IPS-18a (cell line): ENCODE data around the gene VPS13D.

Source experiments
- H3K27ac ChIP-seq: one replicate; pipeline ENCODE4 v1.5.1; 2013; ENCODE audit warnings: low read length
- H3K27me3 ChIP-seq: one replicate; pipeline ENCODE4 v1.6.1; 2013; ENCODE audit warnings: mild to moderate bottlenecking, low read length; ENCODE audit not compliant: control insufficient read depth, insufficient read depth
- H3K36me3 ChIP-seq: one replicate; pipeline ENCODE4 v1.6.1; 2013; ENCODE audit warnings: low read depth, low read length; ENCODE audit not compliant: control insufficient read depth
- H3K4me1 ChIP-seq: one replicate; pipeline ENCODE4 v1.6.1; 2013; ENCODE audit warnings: low read depth, low read length; ENCODE audit not compliant: control insufficient read depth
- H3K4me3 ChIP-seq: one replicate; pipeline ENCODE4 v1.5.1; 2013; ENCODE audit warnings: low read length
- H3K9ac ChIP-seq: one replicate; pipeline ENCODE4 v1.6.1; 2013; ENCODE audit warnings: mild to moderate bottlenecking, low read length, moderate library complexity
- H3K9me3 ChIP-seq: one replicate; pipeline ENCODE4 v1.6.1; 2013; ENCODE audit warnings: low read depth, low read length; ENCODE audit not compliant: control insufficient read depth

VPS13D gene

GRCh38 chr1:12279003-12279402, 49.2 kb downstream of the VPS13D start:
- no peak overlapping the region for H3K9ac ChIP-seq
- no peak overlapping the region for H3K4me3 ChIP-seq
- H3K9me3 ChIP-seq: no peaks in the 10 kb centered on the region
- no peaks in the 10 kb centered on the region for H3K27me3 ChIP-seq
- peaks cover 26% of the 10 kb centered on the region for H3K36me3 ChIP-seq
- H3K27ac ChIP-seq: no peak overlapping the region
- no peaks in the 10 kb centered on the region for H3K4me1 ChIP-seq

GRCh38 chr1:12279728-12280464, 50.1 kb downstream of the VPS13D start:
- H3K4me1 ChIP-seq: no peaks in the 10 kb centered on the region
- no peak overlapping the region for H3K9ac ChIP-seq
- peaks cover 26% of the 10 kb centered on the region for H3K36me3 ChIP-seq
- no peak overlapping the region for H3K4me3 ChIP-seq
- H3K9me3 ChIP-seq: no peaks in the 10 kb centered on the region
- H3K27me3 ChIP-seq: no peaks in the 10 kb centered on the region
- H3K27ac ChIP-seq: no peak overlapping the region

DNA sequence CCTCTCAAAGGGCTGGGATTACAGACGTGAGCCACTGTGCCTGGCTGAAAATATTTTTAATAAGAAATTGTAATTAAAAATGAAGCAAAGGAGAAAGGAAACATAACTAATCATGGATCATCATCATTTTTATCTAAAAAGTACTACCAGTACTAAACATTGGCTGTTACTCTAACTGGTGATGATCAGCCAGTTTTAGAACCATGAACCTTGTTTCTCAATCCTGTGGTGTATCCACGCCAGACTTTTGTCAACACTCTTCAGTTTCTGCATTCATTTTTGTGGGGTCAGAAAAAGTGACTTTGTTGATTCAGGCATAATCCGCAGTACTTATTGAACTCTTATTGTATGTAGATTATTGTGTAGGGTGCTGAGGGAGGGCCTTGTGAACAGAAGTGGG, 52.3 kb downstream of the VPS13D start:
- no peaks in the 10 kb centered on the region for H3K4me1 ChIP-seq
- no peak overlapping the region for H3K4me3 ChIP-seq
- peaks cover 18% of the 10 kb centered on the region for H3K36me3 ChIP-seq
- H3K9me3 ChIP-seq: no peaks in the 10 kb centered on the region
- no peaks in the 10 kb centered on the region for H3K27me3 ChIP-seq
- no peak overlapping the region for H3K9ac ChIP-seq
- H3K27ac ChIP-seq: no peak overlapping the region

- no peaks in the 10 kb centered on the region for H3K4me1 ChIP-seq
- no peak overlapping the region for H3K9ac ChIP-seq
- no peak overlapping the region for H3K4me3 ChIP-seq
- H3K9me3 ChIP-seq: no peaks in the 10 kb centered on the region
- H3K27me3 ChIP-seq: no peaks in the 10 kb centered on the region
- H3K27ac ChIP-seq: no peak overlapping the region
- H3K36me3 ChIP-seq: peaks cover 12% of the 10 kb centered on the region
Observed at GRCh38 chr1:12284486-12284885, 54.7 kb downstream of the VPS13D start.

GRCh38 chr1:12285496-12286143, 55.8 kb downstream of the VPS13D start:
- Histone ChIP-seq H3K27me3 (no peaks in the 10 kb centered on the region), H3K4me1 (no peaks in the 10 kb centered on the region), H3K4me3 (no peak overlapping the region), H3K27ac (no peak overlapping the region), H3K9me3 (no peaks in the 10 kb centered on the region), H3K36me3 (peaks cover 12% of the 10 kb centered on the region), H3K9ac (no peak overlapping the region)

DNA sequence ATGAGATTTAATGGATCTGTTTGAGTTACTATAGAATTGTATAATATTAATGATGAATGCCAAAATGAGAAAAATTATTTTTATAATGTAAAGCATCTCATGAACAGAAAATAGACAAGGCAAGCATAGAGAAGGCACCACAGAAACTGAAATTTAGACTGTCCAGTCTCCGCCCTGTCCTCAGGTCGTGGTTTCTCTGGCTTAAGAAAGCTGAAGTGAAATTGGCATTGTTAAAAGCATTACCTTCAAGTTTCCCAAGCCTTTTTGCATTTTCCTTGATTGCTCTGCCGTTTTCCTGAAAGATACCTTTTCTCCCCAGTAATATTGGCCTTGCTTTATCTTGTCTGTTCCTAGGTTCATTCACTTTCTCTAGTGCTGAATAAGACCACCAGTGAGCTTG, 58.0 kb downstream of the VPS13D start:
- no peaks in the 10 kb centered on the region for H3K9me3 ChIP-seq
- no peaks in the 10 kb centered on the region for H3K4me1 ChIP-seq
- no peak overlapping the region for H3K4me3 ChIP-seq
- no peak overlapping the region for H3K9ac ChIP-seq
- peaks cover 6% of the 10 kb centered on the region for H3K36me3 ChIP-seq
- no peaks in the 10 kb centered on the region for H3K27me3 ChIP-seq
- no peak overlapping the region for H3K27ac ChIP-seq

DNA sequence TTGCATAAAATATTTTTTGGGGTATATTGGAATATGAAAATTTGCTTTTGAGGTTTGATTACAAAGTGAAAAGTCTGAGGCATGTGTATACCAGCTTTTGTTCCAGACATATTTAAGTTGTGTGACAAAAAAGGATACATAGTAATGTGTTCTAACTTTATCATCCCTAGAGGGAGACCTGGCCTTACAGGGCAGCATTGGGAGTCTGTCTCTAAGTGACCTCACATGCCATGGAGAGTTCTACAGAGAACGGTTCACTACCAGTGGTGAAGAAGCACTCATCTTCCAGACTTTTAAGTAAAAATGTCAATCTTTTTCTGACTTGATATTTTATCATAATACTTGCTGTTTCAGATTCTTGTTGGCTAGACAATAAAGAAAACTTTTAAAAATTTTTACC, 61.0 kb downstream of the VPS13D start:
- Histone ChIP-seq H3K36me3 (peaks cover 12% of the 10 kb centered on the region), H3K4me3 (no peak overlapping the region), H3K4me1 (no peaks in the 10 kb centered on the region), H3K9me3 (no peaks in the 10 kb centered on the region), H3K27me3 (no peaks in the 10 kb centered on the region), H3K9ac (no peak overlapping the region), H3K27ac (no peak overlapping the region)

DNA sequence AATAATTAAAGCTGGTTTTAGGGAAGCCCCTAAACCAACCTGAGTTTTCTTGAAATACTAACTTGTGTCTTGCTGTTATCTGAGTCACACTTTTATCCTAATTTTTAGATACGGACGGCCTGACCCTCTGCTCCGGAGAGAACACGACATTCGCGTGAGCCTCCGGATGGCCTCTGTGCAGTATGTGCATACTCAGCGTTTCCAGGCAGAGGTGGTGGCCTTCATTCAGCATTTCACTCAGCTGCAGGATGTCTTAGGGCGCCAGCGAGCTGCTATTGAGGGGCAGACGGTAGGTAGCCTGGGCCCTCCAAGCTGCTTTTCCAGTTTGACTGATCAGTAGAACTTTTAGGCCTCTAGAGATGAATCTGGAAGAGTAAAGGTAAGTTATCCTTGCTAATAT, 63.6 kb downstream of the VPS13D start:
- Histone ChIP-seq H3K27ac (no peak overlapping the region), H3K27me3 (no peaks in the 10 kb centered on the region), H3K4me3 (no peak overlapping the region), H3K36me3 (peaks cover 9% of the 10 kb centered on the region), H3K9me3 (no peaks in the 10 kb centered on the region), H3K4me1 (no peaks in the 10 kb centered on the region), H3K9ac (no peak overlapping the region)

DNA sequence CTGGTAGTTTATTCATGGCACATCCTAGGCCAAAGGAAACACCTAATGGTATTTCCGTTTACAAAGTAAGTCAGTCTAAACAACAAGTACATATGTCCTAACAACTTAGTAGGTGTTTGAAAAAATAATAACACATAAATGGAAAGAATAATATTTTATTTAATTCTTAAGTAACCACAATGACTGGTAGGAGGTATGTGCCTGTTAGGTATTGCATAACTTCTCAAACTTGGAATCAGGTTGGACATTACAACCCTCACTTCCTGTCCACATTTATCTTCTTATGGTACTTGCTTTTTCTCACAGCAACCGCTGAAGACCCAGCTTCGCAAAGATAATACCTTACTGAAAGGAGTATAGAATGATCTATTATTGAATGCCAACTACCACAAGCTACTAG, 64.2 kb downstream of the VPS13D start:
- Histone ChIP-seq H3K9ac (no peak overlapping the region), H3K4me1 (no peaks in the 10 kb centered on the region), H3K9me3 (no peaks in the 10 kb centered on the region), H3K36me3 (peaks cover 14% of the 10 kb centered on the region), H3K27me3 (no peaks in the 10 kb centered on the region), H3K27ac (no peak overlapping the region), H3K4me3 (no peak overlapping the region)

GRCh38 chr1:12296016-12296415, 66.2 kb downstream of the VPS13D start:
- Histone ChIP-seq H3K27ac (no peak overlapping the region), H3K4me1 (no peaks in the 10 kb centered on the region), H3K9ac (no peak overlapping the region), H3K9me3 (no peaks in the 10 kb centered on the region), H3K27me3 (no peaks in the 10 kb centered on the region), H3K36me3 (peaks cover 22% of the 10 kb centered on the region), H3K4me3 (no peak overlapping the region)

GRCh38 chr1:12296623-12297022, 66.8 kb downstream of the VPS13D start:
- H3K27me3 ChIP-seq: no peaks in the 10 kb centered on the region
- H3K27ac ChIP-seq: no peak overlapping the region
- no peak overlapping the region for H3K4me3 ChIP-seq
- H3K9ac ChIP-seq: no peak overlapping the region
- H3K36me3 ChIP-seq: peaks cover 22% of the 10 kb centered on the region
- H3K9me3 ChIP-seq: no peaks in the 10 kb centered on the region
- H3K4me1 ChIP-seq: no peaks in the 10 kb centered on the region

DNA sequence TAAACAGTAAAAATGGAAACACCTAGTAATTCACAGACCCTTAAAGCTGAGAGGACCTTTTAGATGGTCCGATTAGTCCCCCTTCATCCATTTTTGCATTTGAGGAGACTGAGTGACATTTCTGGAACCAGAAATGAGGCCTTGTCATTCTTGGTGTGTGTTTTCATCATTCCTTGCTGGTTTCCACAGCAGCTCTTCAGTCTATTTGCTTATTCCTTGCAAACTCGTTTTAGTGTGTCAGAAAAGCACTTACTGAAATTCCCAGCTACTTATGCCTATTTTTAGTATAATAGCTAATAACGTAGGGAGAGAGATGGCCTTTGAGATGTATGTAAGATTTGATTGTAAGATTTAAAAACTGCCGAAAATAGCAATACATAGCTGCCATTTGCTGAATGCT, 70.9 kb downstream of the VPS13D start:
- H3K9me3 ChIP-seq: no peaks in the 10 kb centered on the region
- H3K9ac ChIP-seq: no peak overlapping the region
- no peaks in the 10 kb centered on the region for H3K27me3 ChIP-seq
- no peak overlapping the region for H3K4me3 ChIP-seq
- peaks cover 32% of the 10 kb centered on the region for H3K36me3 ChIP-seq
- no peak overlapping the region for H3K27ac ChIP-seq
- no peaks in the 10 kb centered on the region for H3K4me1 ChIP-seq
